Neural progenitor cell (in vitro differentiated cells): Measurements from ENCODE around the gene WDR54. TPM values are rescaled to one million over a fixed set of nuclear protein-coding genes. Genes with fewer than 3 reads are reported as not detected.

Experiments used
- DNase-seq: peaks from one replicate; pipeline ENCODE4 v3.0.0-alpha.2; 2016; ENCODE audit warnings: low spot score
- H2AFZ ChIP-seq: fragments of 200-600 bp; sonication (generic); replicated peaks from 2 replicates; pipeline ENCODE4 v1.6.1; 2016; ENCODE audit warnings: antibody characterized with exemption
- H3F3A ChIP-seq: fragments of 200-600 bp; sonication (generic); 2 replicates; pipeline ENCODE4 v1.6.1; 2016; ENCODE audit warnings: antibody characterized with exemption, low read depth
- H3K27ac ChIP-seq: fragments of 200-600 bp; sonication (generic); 2 replicates; pipeline ENCODE4 v1.5.1; 2016; ENCODE audit warnings: mild to moderate bottlenecking
- H3K27me3 ChIP-seq: fragments of 200-600 bp; sonication (generic); 2 replicates; pipeline ENCODE4 v1.6.1; 2016; ENCODE audit warnings: mild to moderate bottlenecking, moderate library complexity
- H3K36me3 ChIP-seq: fragments of 200-600 bp; sonication (generic); 2 replicates; pipeline ENCODE4 v1.5.1; 2016
- H3K4me1 ChIP-seq: fragments of 200-600 bp; sonication (generic); 2 replicates; pipeline ENCODE4 v1.6.1; 2016; ENCODE audit warnings: mixed run types
- H3K4me2 ChIP-seq: fragments of 200-600 bp; sonication (generic); 2 replicates; pipeline ENCODE4 v1.6.1; 2016
- H3K4me3 ChIP-seq: fragments of 200-600 bp; sonication (generic); 2 replicates; pipeline ENCODE4 v1.5.1; 2016
- H3K79me2 ChIP-seq: fragments of 200-600 bp; sonication (generic); 2 replicates; pipeline ENCODE4 v1.6.1; 2016; ENCODE audit warnings: low read depth
- H3K9ac ChIP-seq: fragments of 200-600 bp; sonication (generic); 2 replicates; pipeline ENCODE4 v1.6.1; 2016
- H3K9me3 ChIP-seq: fragments of 200-600 bp; sonication (generic); 2 replicates; pipeline ENCODE4 v1.5.1; 2016; ENCODE audit warnings: low read depth
- H4K20me1 ChIP-seq: fragments of 200-600 bp; sonication (generic); 2 replicates; pipeline ENCODE4 v1.6.1; 2016; ENCODE audit warnings: low read depth
- H3K27ac Mint-ChIP-seq: 3 replicates; pipeline ENCODE4 v1.8.0; 2021; ENCODE audit warnings: mixed read lengths
- H3K27me3 Mint-ChIP-seq: 2 replicates; pipeline ENCODE4 v1.8.0; 2022; ENCODE audit warnings: low read depth, mild to moderate bottlenecking, inconsistent platforms, moderate library complexity, mixed read lengths; ENCODE audit not compliant: insufficient read depth
- H3K36me3 Mint-ChIP-seq: 3 replicates; pipeline ENCODE4 v1.8.0; 2021; ENCODE audit warnings: mixed read lengths
- H3K4me1 Mint-ChIP-seq: 3 replicates; pipeline ENCODE4 v1.8.0; 2021; ENCODE audit warnings: mixed read lengths
- H3K4me3 Mint-ChIP-seq: 3 replicates; pipeline ENCODE4 v1.8.0; 2021; ENCODE audit warnings: mild to moderate bottlenecking, moderate library complexity, mixed read lengths
- H3K9me3 Mint-ChIP-seq: 3 replicates; pipeline ENCODE4 v1.8.0; 2020; ENCODE audit warnings: mixed read lengths
- EZH2 ChIP-seq: fragments of 200-600 bp; sonication (generic); IDR thresholded peaks from 2 replicates; pipeline ENCODE4 v1.6.1; 2017; ENCODE audit warnings: antibody characterized with exemption, mild to moderate bottlenecking, moderate library complexity
- EZH2phosphoT487 ChIP-seq: fragments of 200-600 bp; sonication (generic); IDR thresholded peaks from 2 replicates; pipeline ENCODE4 v1.6.1; 2017; ENCODE audit warnings: antibody characterized with exemption
- total RNA-seq: library from RNA; depleted of rRNA; stranded (reverse); fragments of >200 nt; gene quantifications from 2 replicates; pipeline ENCODE4 v1.2.3, GENCODE V29; 2015; ENCODE audit warnings: low replicate concordance
- TF ChIP-seq, protein P1 (sequence below): fragments of 200-600 bp; sonication (generic); IDR thresholded peaks from 2 replicates; pipeline ENCODE4 v1.5.1; 2017; ENCODE audit warnings: antibody characterized with exemption, mild to moderate bottlenecking

Gene WDR54
- total RNA-seq, 1 donor from 2014 or later, result 88.1 TPM

DNA sequence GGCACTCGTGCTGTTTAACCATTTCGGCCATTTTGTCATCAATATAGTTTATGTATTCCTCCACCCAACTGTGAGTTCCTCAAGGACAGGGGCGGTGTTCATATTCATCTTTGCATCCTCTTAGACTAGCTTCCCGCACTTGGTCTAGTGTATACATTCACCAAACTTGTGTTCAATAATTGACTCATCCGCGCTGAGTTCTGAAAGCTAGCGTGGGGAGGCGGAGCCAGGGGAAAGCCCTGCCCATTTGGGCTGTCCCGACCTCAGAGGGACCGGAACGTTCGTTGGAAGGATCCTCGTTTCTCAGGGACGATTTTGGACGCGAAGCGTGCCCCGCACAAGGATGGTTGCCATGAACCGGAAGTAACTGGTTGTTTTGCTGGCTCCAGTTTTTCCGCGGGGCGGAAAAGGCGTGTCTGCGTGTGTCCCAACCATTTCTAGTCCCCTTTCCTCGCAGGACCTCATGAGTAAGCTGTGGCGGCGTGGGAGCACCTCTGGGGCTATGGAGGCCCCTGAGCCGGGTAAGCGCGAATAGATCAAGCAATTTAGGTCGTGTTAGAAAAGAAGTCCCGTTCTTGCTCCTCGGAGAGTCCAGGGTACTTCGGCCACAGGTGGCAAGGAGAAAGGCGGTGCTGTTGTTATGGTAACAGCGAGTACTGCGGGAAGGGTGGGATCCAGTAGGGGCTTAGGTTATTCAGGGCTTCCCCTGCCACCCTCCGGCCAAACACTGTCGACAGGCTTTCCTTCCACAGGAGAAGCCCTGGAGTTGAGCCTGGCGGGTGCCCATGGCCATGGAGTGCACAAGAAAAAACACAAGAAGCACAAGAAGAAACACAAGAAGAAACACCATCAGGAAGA lies 33.4 kb downstream of the WDR54 start, which contains the start of gene INO80B:
Gene INO80B (plus strand): TSS at position 434 of the 858 bp plus-strand sequence. CDS start 30 bp downstream, at position 464.
- Mint-ChIP-seq H3K4me3 (peak within 1 kb of the TSS; percentile 97), H3K27ac (peak within 1 kb of the TSS; percentile 88), H3K9me3 (no peaks in the 10 kb centered on the region), H3K4me1 (peaks cover 41% of the 10 kb centered on the region), H3K36me3 (no peaks in the 10 kb centered on the region), H3K27me3 (peaks cover 15% of the 10 kb centered on the region)
- Histone ChIP-seq H3F3A (peaks cover 24% of the 10 kb centered on the region), H3K4me3 (peak within 1 kb of the TSS; percentile 97), H3K9me3 (no peaks in the 10 kb centered on the region), H3K27me3 (peaks cover 4% of the 10 kb centered on the region), H3K4me1 (peaks cover 19% of the 10 kb centered on the region), H3K4me2 (peak within 1 kb of the TSS; percentile 86), H4K20me1 (no peaks in the 10 kb centered on the region), H3K79me2 (peaks cover 27% of the 10 kb centered on the region), H3K36me3 (no peaks in the 10 kb centered on the region), H3K9ac (no peak within 1 kb of the TSS), H3K27ac (no peak within 1 kb of the TSS), H2AFZ (peak within 1 kb of the TSS; percentile 98)
- peak; percentile 96 for DNase-seq
- TF ChIP-seq, protein P1, sequence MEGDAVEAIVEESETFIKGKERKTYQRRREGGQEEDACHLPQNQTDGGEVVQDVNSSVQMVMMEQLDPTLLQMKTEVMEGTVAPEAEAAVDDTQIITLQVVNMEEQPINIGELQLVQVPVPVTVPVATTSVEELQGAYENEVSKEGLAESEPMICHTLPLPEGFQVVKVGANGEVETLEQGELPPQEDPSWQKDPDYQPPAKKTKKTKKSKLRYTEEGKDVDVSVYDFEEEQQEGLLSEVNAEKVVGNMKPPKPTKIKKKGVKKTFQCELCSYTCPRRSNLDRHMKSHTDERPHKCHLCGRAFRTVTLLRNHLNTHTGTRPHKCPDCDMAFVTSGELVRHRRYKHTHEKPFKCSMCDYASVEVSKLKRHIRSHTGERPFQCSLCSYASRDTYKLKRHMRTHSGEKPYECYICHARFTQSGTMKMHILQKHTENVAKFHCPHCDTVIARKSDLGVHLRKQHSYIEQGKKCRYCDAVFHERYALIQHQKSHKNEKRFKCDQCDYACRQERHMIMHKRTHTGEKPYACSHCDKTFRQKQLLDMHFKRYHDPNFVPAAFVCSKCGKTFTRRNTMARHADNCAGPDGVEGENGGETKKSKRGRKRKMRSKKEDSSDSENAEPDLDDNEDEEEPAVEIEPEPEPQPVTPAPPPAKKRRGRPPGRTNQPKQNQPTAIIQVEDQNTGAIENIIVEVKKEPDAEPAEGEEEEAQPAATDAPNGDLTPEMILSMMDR, result no peak
- TF ChIP-seq EZH2 (no peak), EZH2phosphoT487 (no peak)

DNA sequence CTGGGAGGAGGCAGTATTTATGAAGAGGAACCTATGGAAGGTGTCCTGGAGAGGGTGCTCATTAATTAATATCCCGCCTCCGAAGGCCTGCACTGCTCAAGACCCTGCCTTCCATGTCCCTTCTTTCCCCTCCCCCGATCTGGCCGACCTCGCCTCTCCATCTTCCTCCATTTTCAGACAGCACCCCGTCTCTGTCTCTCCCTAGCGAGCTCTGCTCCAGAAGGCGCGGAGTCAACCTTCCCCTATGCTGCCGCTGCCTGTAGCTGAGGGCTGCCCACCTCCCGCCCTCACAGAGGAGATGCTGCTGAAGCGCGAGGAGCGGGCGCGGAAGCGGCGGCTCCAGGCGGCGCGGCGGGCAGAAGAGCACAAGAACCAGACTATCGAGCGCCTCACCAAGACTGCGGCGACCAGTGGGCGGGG lies 35.6 kb downstream of the WDR54 start:
- Histone ChIP-seq H2AFZ (peak overlapping the region; percentile 82), H3K27me3 (no peaks in the 10 kb centered on the region), H3K79me2 (peaks cover 27% of the 10 kb centered on the region), H3K4me2 (peak overlapping the region; percentile 86), H3K9ac (peak overlapping the region; percentile 10), H3K36me3 (no peaks in the 10 kb centered on the region), H3K4me1 (peaks cover 19% of the 10 kb centered on the region), H4K20me1 (no peaks in the 10 kb centered on the region), H3K4me3 (peak overlapping the region; percentile 70), H3F3A (peaks cover 36% of the 10 kb centered on the region), H3K9me3 (no peaks in the 10 kb centered on the region), H3K27ac (peak overlapping the region; percentile 95)
- Mint-ChIP-seq H3K27me3 (peaks cover 22% of the 10 kb centered on the region), H3K9me3 (no peaks in the 10 kb centered on the region), H3K36me3 (peaks cover 3% of the 10 kb centered on the region), H3K4me3 (peak overlapping the region; percentile 97), H3K4me1 (peaks cover 42% of the 10 kb centered on the region), H3K27ac (no peak overlapping the region)
- no peak for DNase-seq
- TF ChIP-seq EZH2phosphoT487, result no peak

DNA sequence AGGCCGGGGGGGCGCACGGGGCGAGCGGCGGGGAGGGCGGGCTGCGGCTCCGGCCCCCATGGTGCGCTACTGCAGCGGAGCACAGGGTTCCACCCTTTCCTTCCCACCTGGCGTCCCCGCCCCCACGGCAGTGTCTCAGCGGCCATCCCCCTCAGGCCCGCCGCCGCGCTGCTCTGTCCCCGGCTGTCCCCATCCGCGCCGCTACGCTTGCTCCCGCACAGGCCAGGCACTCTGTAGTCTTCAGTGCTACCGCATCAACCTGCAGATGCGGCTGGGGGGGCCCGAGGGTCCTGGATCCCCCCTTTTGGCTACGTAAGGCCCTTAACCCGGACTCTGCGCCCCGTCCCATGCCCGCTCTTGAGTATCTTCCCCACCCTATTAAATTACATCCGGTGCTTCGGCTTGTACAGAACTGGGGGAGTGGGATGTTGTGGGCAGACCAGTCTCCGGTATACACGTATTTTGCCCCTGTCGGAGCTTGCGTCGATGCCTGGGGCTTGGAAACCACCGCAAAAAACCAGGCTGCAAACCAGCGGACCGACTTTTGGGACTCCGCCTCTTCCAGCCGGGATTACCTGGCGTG lies 36.1 kb downstream of the WDR54 start:
- Mint-ChIP-seq H3K36me3 (peaks cover 4% of the 10 kb centered on the region), H3K4me1 (peaks cover 42% of the 10 kb centered on the region), H3K27ac (peak overlapping the region; percentile 47), H3K4me3 (peak overlapping the region; percentile 97), H3K9me3 (no peaks in the 10 kb centered on the region), H3K27me3 (peaks cover 22% of the 10 kb centered on the region)
- peak overlapping the region; percentile 95 for H3K27ac ChIP-seq
- H3K36me3 ChIP-seq, result no peaks in the 10 kb centered on the region
- no peaks in the 10 kb centered on the region for H4K20me1 ChIP-seq
- H3K9ac ChIP-seq, result peak overlapping the region; percentile 59
- H3K79me2 ChIP-seq, result peaks cover 27% of the 10 kb centered on the region
- peak; percentile 86 for DNase-seq
- H3K27me3 ChIP-seq, result no peaks in the 10 kb centered on the region
- peaks cover 19% of the 10 kb centered on the region for H3K4me1 ChIP-seq
- peaks cover 39% of the 10 kb centered on the region for H3F3A ChIP-seq
- H3K4me2 ChIP-seq, result peak overlapping the region; percentile 86
- no peaks in the 10 kb centered on the region for H3K9me3 ChIP-seq
- peak overlapping the region; percentile 70 for H3K4me3 ChIP-seq
- peak overlapping the region; percentile 82 for H2AFZ ChIP-seq
- TF ChIP-seq EZH2, result no peak
- no peak for TF ChIP-seq EZH2phosphoT487
- TF ChIP-seq, protein P1, result no peak
